Left forelimb (tissue), 1 donor: ENCODE measurements around the gene BEND2.

Source experiments
- DNase-seq: peaks from one replicate; pipeline ENCODE4 v3.0.0-alpha.2; 2018; ENCODE audit warnings: low spot score

BEND2 gene

GRCh38 chrX:18136816-18137215, 83.9 kb downstream of the BEND2 start:
- DNase-seq = no peak

- no peak for DNase-seq
These were observed 87.1 kb downstream of the BEND2 start for GRCh38 chrX:18133605-18134004.

GRCh38 chrX:18129690-18130089, 91.0 kb downstream of the BEND2 start:
- no peak for DNase-seq

GRCh38 chrX:18126971-18127370, 93.7 kb downstream of the BEND2 start:
- DNase-seq = no peak

GRCh38 chrX:18119856-18120255, 100.8 kb downstream of the BEND2 start:
- DNase-seq = no peak
